ENCODE data around the gene PSMD10. TPM values are rescaled to one million over a fixed set of nuclear protein-coding genes. Genes with fewer than 3 reads are reported as not detected.

PSMD10 gene
- polyA plus RNA-seq, 2 of the 4 experiments (the other 2 are of a cell fraction) = 109 to 163 TPM

- FAIRE-seq (no peak), DNase-seq (ENCODE audit: low read depth in 1 of 2, low spot score in 1 of 2) (no peak), ATAC-seq (no peak)
- Histone ChIP-seq H3K4me1 (no peaks in the 10 kb centered on the region), H3K27ac (peak overlapping the region; percentile 27 to 46; a peak in 4 of 6 replicates), H3K9me3 (no peaks in the 10 kb centered on the region), H3K4me3 (no peak overlapping the region), H3K4me2 (no peak overlapping the region)
- ChIA-PET CTCF (interaction anchor here (0.6 to 1.1 kb wide), 2 partner anchors 438 to 1353 kb away, joined by 3 read pairs; no protein-coding TSS in a partner anchor), POLR2A (no interaction called here)
- TF ChIP-seq SREBF2 (IDR thresholded peaks at IDR 0.05) (no peak), MAZ (IDR thresholded peaks at IDR 0.05; ENCODE audit: borderline replicate concordance, low read depth, low read length) (no peak), ZFP36 (IDR thresholded peaks at IDR 0.05; ENCODE audit: borderline replicate concordance, partially characterized antibody) (no peak)
- 94% methylated on average over 2 of the region's 2 CpGs for WGBS (ENCODE audit: missing lambda C conversion rate)
Observed at GRCh38 chrX:108122748-108123147, 31.4 kb upstream of the PSMD10 start.

DNA sequence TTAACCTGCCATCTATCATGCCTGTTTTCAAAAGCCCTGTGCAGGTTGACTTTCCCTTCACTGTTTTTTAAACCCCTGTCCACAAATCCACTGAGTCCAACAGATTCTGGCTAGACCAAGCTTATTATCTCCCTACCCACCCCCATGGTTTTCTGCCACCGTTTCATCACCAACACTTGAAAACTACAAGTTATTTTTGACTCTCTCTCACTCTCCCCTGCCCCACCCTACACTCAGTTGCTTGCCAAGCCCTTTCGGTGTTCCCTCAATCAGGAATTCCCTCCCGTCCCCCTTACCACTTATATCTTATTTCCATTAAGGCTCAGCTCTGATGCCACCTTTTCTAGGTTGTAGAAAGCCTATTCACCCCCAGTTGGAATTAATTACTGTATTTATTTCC lies 29.9 kb upstream of the PSMD10 start:
- no peaks in the 10 kb centered on the region for H3K9me3 ChIP-seq
- ChIA-PET POLR2A (no interaction called here), CTCF (no interaction called here)
- 69% methylated on average over 3 of the region's 3 CpGs for WGBS (ENCODE audit: missing lambda C conversion rate)
- H3K4me1 ChIP-seq = no peaks in the 10 kb centered on the region
- H3K4me2 ChIP-seq = no peak overlapping the region
- H3K4me3 ChIP-seq = no peak overlapping the region
- ATAC-seq (no peak), FAIRE-seq (no peak), DNase-seq (ENCODE audit: low read depth in 1 of 2, low spot score in 1 of 2) (no peak)
- TF ChIP-seq RNF2 (IDR thresholded peaks at IDR 0.05; ENCODE audit: borderline replicate concordance, low read depth) = no peak
- TF ChIP-seq, protein P1, sequence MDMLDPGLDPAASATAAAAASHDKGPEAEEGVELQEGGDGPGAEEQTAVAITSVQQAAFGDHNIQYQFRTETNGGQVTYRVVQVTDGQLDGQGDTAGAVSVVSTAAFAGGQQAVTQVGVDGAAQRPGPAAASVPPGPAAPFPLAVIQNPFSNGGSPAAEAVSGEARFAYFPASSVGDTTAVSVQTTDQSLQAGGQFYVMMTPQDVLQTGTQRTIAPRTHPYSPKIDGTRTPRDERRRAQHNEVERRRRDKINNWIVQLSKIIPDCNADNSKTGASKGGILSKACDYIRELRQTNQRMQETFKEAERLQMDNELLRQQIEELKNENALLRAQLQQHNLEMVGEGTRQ (IDR thresholded peaks at IDR 0.05) = no peak
- no peak for TF ChIP-seq EHF (CRISPR knock-in tag; IDR thresholded peaks at IDR 0.05)
- no peak for TF ChIP-seq KDM5A (IDR thresholded peaks at IDR 0.05)
- TF ChIP-seq, protein P2, sequence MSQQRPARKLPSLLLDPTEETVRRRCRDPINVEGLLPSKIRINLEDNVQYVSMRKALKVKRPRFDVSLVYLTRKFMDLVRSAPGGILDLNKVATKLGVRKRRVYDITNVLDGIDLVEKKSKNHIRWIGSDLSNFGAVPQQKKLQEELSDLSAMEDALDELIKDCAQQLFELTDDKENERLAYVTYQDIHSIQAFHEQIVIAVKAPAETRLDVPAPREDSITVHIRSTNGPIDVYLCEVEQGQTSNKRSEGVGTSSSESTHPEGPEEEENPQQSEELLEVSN (IDR thresholded peaks at IDR 0.05; ENCODE audit: borderline replicate concordance, low read depth) = no peak
- H3K27ac ChIP-seq = no peak overlapping the region

DNA sequence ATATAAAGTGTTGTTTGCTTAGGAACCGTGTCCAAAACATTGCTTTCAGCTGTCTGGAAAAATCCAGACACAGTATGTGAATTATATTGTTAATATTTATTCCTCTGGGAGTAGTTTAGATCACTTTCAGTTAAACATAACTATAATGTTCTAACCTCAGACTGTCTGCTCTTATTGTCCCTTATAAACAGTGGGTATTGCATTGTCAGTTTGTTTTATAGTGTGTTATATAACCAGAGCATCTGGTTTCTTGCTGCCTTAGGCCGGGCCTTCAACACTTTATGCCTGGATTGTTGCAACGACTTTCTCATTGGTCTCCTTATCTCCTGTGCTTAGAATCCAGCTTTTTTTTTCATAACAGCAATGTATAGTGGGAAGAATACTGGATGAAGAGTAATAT lies 26.6 kb upstream of the PSMD10 start:
- WGBS (ENCODE audit: missing lambda C conversion rate) = 61% methylated on average over 3 of the region's 3 CpGs
- ChIA-PET CTCF (no interaction called here), POLR2A (no interaction called here)
- H3K4me1 ChIP-seq = no peaks in the 10 kb centered on the region
- ATAC-seq = no peak
- no peak overlapping the region for H3K27ac ChIP-seq
- no peak overlapping the region for H3K4me3 ChIP-seq
- no peak for DNase-seq (ENCODE audit: low read depth in 1 of 2, low spot score in 1 of 2)
- TF ChIP-seq HEYL (CRISPR knock-in tag; IDR thresholded peaks at IDR 0.05) = no peak
- TF ChIP-seq NFE2L2 (conservative IDR thresholded peaks at IDR 0.05; ENCODE audit: low read length) = no peak
- TF ChIP-seq GATA3 (IDR thresholded peaks at IDR 0.05; ENCODE audit: borderline replicate concordance) = no peak
- no peaks in the 10 kb centered on the region for H3K9me3 ChIP-seq
- H3K4me2 ChIP-seq = no peak overlapping the region
- FAIRE-seq = no peak

GRCh38 chrX:108114541-108114940 lies 23.2 kb upstream of the PSMD10 start:
- CTCF ChIA-PET = no interaction called here
- H3K4me3 ChIP-seq = no peak overlapping the region
- DNase-seq (ENCODE audit: low read depth in 1 of 2, low spot score in 1 of 2) = no peak
- H3K27ac ChIP-seq = no peak overlapping the region
- POLR2A ChIA-PET = no interaction called here
- no peak for FAIRE-seq
- no peaks in the 10 kb centered on the region for H3K9me3 ChIP-seq
- no peak for ATAC-seq
- H3K4me2 ChIP-seq = no peak overlapping the region
- H3K4me1 ChIP-seq = no peaks in the 10 kb centered on the region
- TF ChIP-seq CBX8 (IDR thresholded peaks at IDR 0.05) (no peak), TFCP2L1 (CRISPR knock-in tag; IDR thresholded peaks at IDR 0.05) (no peak), KDM1A (IDR thresholded peaks at IDR 0.05; ENCODE audit: low read depth) (no peak), SREBF2 (IDR thresholded peaks at IDR 0.05) (no peak)

DNA sequence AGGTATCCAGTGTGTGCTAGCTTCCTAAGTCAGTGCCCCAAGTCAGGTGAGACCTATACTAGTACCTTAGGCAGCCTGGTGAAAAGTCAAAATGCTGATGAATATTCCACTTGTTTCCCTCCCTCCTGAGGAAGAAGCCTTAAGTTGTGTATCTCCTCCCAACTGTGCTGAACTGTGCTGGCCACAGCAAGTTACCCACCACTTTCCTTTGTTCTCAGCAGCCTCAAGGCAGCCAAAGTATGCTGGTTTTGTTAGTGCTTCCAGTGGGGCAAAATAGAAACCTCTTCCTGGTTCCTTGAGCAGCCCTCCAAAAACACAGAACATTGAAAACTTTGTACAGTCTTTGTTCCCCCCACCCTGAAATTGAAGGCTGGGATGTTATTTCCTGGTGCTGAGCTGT lies 14.1 kb upstream of the PSMD10 start:
- FAIRE-seq (no peak), DNase-seq (ENCODE audit: low read depth in 1 of 2, low spot score in 1 of 2) (no peak), ATAC-seq (no peak)
- Histone ChIP-seq H3K9me3 (no peaks in the 10 kb centered on the region), H3K4me3 (no peak overlapping the region), H3K27ac (no peak overlapping the region), H3K4me1 (no peaks in the 10 kb centered on the region), H3K4me2 (no peak overlapping the region)
- POLR2A ChIA-PET = no interaction called here
- TF ChIP-seq NPAS2 (CRISPR knock-in tag; IDR thresholded peaks at IDR 0.05; ENCODE audit: borderline replicate concordance) = no peak
- TF ChIP-seq, protein P3, sequence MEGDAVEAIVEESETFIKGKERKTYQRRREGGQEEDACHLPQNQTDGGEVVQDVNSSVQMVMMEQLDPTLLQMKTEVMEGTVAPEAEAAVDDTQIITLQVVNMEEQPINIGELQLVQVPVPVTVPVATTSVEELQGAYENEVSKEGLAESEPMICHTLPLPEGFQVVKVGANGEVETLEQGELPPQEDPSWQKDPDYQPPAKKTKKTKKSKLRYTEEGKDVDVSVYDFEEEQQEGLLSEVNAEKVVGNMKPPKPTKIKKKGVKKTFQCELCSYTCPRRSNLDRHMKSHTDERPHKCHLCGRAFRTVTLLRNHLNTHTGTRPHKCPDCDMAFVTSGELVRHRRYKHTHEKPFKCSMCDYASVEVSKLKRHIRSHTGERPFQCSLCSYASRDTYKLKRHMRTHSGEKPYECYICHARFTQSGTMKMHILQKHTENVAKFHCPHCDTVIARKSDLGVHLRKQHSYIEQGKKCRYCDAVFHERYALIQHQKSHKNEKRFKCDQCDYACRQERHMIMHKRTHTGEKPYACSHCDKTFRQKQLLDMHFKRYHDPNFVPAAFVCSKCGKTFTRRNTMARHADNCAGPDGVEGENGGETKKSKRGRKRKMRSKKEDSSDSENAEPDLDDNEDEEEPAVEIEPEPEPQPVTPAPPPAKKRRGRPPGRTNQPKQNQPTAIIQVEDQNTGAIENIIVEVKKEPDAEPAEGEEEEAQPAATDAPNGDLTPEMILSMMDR (IDR thresholded peaks at IDR 0.05) = no peak
- TF ChIP-seq CHD4 (IDR thresholded peaks at IDR 0.05; ENCODE audit: borderline replicate concordance) = no peak
- TF ChIP-seq HEYL (CRISPR knock-in tag; IDR thresholded peaks at IDR 0.05) = no peak
- CTCF ChIA-PET = no interaction called here

All from A549 (cell line).